Jurkat, Clone E6-1 (cell line): ENCODE results near the gene FAM83G. TPM values are rescaled to one million over a fixed set of nuclear protein-coding genes. Genes with fewer than 3 reads are reported as not detected.
"Not testable (repeated sequence)": the region's sequence is repeated elsewhere in the genome, so short reads cannot be mapped to it uniquely, and the experiment has no call there.

Source experiments
- DNase-seq: peaks from one replicate; pipeline ENCODE4 v3.0.0-alpha.2; 2011; ENCODE audit warnings: low read depth, low spot score
- H3K4me3 ChIP-seq: 2 replicates; pipeline ENCODE4 v1.5.1; 2011; ENCODE audit warnings: mild to moderate bottlenecking, low read length, control low read depth, moderate library complexity
- polyA plus RNA-seq: library from polyadenylated mRNA; unstranded; fragments of >200 nt; gene quantifications from one replicate; pipeline ENCODE4 v1.2.1, GENCODE V29; 2012; ENCODE audit warnings: missing spikeins; ENCODE audit not compliant: insufficient read length, insufficient read depth

Gene FAM83G
- 5.0 TPM for polyA plus RNA-seq

GRCh38 chr17:19004421-19005136 lies at the start of gene FAM83G:
Gene FAM83G (minus strand): TSS chr17:19004764. CDS start chr17:19004041, 723 bp downstream.
- no peak for DNase-seq

GRCh38 chr17:19048826-19049225 lies 44.3 kb upstream of the FAM83G start:
- not testable (repeated sequence) for H3K4me3 ChIP-seq, DNase-seq

More at GRCh38 chr17:19004421-19005136, at the start of gene FAM83G:
- H3K4me3 ChIP-seq = peak within 1 kb of the TSS; percentile 56

- DNase-seq = not testable (repeated sequence)
Observed at GRCh38 chr17:19047510-19047909, 42.9 kb upstream of the FAM83G start.

GRCh38 chr17:19046782-19047375 lies 42.3 kb upstream of the FAM83G start, which contains the start of gene GRAP:
Gene GRAP (minus strand): TSS chr17:19046957. CDS start chr17:19046926, 31 bp downstream.
- not testable (repeated sequence) for DNase-seq, H3K4me3 ChIP-seq

More at GRCh38 chr17:19047510-19047909, 42.9 kb upstream of the FAM83G start:
- not testable (repeated sequence) for H3K4me3 ChIP-seq

GRCh38 chr17:19044643-19045042 lies 40.1 kb upstream of the FAM83G start:
- not testable (repeated sequence) for H3K4me3 ChIP-seq, DNase-seq

GRCh38 chr17:19043032-19043431 lies 38.5 kb upstream of the FAM83G start:
- not testable (repeated sequence) for DNase-seq, H3K4me3 ChIP-seq

GRCh38 chr17:19042369-19042768 lies 37.8 kb upstream of the FAM83G start:
- not testable (repeated sequence) for DNase-seq, H3K4me3 ChIP-seq

GRCh38 chr17:19041871-19042270 lies 37.3 kb upstream of the FAM83G start:
- H3K4me3 ChIP-seq, DNase-seq: not testable (repeated sequence)

- not testable (repeated sequence) for H3K4me3 ChIP-seq, DNase-seq
Observed at GRCh38 chr17:19040350-19040749, 35.8 kb upstream of the FAM83G start.

GRCh38 chr17:19038730-19039129 lies 34.2 kb upstream of the FAM83G start:
- not testable (repeated sequence) for DNase-seq, H3K4me3 ChIP-seq

GRCh38 chr17:19038007-19038406 lies 33.4 kb upstream of the FAM83G start:
- not testable (repeated sequence) for H3K4me3 ChIP-seq, DNase-seq

- DNase-seq, H3K4me3 ChIP-seq: not testable (repeated sequence)
Observed at GRCh38 chr17:19037547-19037946, 33.0 kb upstream of the FAM83G start.

GRCh38 chr17:19036186-19036585 lies 31.6 kb upstream of the FAM83G start:
- DNase-seq, H3K4me3 ChIP-seq: not testable (repeated sequence)

GRCh38 chr17:19032377-19032988 lies 27.9 kb upstream of the FAM83G start:
- DNase-seq = not testable (repeated sequence)

GRCh38 chr17:19031729-19032128 lies 27.2 kb upstream of the FAM83G start:
- not testable (repeated sequence) for DNase-seq, H3K4me3 ChIP-seq

More at GRCh38 chr17:19032377-19032988, 27.9 kb upstream of the FAM83G start:
- not testable (repeated sequence) for H3K4me3 ChIP-seq

GRCh38 chr17:19030771-19031449 lies 26.3 kb upstream of the FAM83G start:
- H3K4me3 ChIP-seq, DNase-seq: not testable (repeated sequence)

GRCh38 chr17:19029740-19030139 lies 25.2 kb upstream of the FAM83G start:
- not testable (repeated sequence) for DNase-seq, H3K4me3 ChIP-seq

GRCh38 chr17:19028671-19029070 lies 24.1 kb upstream of the FAM83G start:
- DNase-seq, H3K4me3 ChIP-seq: not testable (repeated sequence)
